Neural cell (in vitro differentiated cells): ENCODE measurements around the gene FIBCD1.

Experiments
- EP300 ChIP-seq: fragments of 450-650 bp; conservative IDR thresholded peaks from 2 replicates; pipeline ENCODE4 v1.6.1; 2014; ENCODE audit warnings: antibody characterized with exemption, mild to moderate bottlenecking, moderate library complexity; ENCODE audit not compliant: poor library complexity, severe bottlenecking
- POLR2AphosphoS5 ChIP-seq: IDR thresholded peaks from 2 replicates; pipeline ENCODE4 v1.6.1; 2012
- TF ChIP-seq, protein P1 (sequence below): fragments of 450-650 bp; IDR thresholded peaks from 2 replicates; pipeline ENCODE4 v1.5.1; 2014; ENCODE audit warnings: antibody characterized with exemption, mild to moderate bottlenecking, moderate library complexity; ENCODE audit not compliant: poor library complexity, severe bottlenecking

DNA sequence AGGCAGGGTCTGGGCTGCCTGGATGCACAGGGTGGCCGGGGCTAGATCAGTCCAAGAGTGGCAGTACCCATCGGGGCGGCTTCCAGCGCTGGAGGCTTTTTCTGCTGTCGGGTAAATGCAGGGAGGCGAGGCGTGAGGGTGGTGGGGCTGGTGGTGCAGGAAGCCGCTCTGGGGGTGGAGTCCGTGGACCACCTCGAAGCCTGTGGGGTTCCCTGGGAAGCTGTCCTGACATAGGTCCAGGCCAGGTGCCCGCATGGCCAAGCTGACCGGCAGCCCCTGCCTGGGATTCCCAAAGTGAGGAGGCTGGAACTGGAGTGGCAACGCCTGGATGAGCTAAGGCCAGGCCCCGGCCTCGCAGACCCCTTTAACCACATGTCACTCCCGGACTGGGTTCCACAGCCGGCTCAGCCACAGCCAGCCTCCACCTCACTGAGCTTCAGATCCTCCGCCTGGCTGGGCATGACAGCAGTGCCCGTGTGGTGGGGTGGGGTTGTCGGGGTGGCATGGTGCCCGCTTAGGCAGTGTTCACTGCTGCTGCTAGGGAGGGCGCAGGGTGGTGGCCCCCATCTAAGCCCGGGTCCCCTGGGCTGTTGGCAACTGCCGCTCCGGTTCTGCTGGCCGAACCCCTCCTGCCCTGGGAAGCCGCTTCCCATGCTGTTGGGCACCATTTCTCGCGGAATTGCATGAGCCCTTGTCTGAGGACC lies 41.0 kb downstream of the FIBCD1 start:
- TF ChIP-seq, protein P1, sequence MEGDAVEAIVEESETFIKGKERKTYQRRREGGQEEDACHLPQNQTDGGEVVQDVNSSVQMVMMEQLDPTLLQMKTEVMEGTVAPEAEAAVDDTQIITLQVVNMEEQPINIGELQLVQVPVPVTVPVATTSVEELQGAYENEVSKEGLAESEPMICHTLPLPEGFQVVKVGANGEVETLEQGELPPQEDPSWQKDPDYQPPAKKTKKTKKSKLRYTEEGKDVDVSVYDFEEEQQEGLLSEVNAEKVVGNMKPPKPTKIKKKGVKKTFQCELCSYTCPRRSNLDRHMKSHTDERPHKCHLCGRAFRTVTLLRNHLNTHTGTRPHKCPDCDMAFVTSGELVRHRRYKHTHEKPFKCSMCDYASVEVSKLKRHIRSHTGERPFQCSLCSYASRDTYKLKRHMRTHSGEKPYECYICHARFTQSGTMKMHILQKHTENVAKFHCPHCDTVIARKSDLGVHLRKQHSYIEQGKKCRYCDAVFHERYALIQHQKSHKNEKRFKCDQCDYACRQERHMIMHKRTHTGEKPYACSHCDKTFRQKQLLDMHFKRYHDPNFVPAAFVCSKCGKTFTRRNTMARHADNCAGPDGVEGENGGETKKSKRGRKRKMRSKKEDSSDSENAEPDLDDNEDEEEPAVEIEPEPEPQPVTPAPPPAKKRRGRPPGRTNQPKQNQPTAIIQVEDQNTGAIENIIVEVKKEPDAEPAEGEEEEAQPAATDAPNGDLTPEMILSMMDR, result no peak
- TF ChIP-seq POLR2AphosphoS5 (no peak), EP300 (no peak)
